ENCODE data around the gene DGKZ. TPM values are rescaled to one million over a fixed set of nuclear protein-coding genes. Genes with fewer than 3 reads are reported as not detected.

The DGKZ gene, protein sequence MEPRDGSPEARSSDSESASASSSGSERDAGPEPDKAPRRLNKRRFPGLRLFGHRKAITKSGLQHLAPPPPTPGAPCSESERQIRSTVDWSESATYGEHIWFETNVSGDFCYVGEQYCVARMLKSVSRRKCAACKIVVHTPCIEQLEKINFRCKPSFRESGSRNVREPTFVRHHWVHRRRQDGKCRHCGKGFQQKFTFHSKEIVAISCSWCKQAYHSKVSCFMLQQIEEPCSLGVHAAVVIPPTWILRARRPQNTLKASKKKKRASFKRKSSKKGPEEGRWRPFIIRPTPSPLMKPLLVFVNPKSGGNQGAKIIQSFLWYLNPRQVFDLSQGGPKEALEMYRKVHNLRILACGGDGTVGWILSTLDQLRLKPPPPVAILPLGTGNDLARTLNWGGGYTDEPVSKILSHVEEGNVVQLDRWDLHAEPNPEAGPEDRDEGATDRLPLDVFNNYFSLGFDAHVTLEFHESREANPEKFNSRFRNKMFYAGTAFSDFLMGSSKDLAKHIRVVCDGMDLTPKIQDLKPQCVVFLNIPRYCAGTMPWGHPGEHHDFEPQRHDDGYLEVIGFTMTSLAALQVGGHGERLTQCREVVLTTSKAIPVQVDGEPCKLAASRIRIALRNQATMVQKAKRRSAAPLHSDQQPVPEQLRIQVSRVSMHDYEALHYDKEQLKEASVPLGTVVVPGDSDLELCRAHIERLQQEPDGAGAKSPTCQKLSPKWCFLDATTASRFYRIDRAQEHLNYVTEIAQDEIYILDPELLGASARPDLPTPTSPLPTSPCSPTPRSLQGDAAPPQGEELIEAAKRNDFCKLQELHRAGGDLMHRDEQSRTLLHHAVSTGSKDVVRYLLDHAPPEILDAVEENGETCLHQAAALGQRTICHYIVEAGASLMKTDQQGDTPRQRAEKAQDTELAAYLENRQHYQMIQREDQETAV
- total RNA-seq: 27.1 and 50.5 TPM in 2 replicates

DNA sequence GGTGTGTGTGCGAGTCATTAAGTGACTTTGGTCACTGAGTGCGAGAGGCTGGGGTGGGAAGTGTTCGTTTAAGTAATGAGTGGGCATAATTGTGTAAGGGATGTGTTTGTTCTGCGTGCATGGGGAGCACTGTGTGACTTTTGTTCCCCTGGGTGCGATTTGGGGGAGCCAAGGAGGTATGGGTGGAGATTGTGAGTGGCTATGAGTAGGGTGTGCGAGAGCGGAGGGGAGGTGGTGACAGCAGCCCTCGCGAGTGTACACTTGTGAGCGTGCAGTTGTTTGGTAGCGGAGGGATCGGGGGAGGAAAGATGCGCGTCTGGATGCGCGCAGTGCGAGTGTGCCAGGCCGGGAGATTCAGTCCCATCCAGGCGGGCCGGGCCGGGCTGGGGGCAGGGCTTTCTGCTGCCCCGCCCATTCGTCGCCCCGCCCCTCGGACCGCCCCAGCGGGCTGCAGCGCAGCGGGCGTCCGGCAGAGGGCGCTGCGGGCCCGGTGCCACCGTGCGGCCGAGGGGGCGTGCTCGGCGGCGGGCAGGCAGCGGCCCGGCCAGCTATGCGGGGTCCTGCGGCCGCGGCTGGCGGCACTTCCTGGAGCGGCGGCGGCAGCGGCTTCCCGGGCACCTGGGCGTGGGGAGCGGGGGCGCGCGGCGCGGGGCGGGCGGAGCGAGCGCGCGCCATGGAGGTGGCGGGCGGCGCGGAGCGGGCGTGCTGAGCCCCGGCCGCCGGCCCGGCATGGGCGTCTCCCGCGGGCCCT lies at the start of gene DGKZ:
Gene DGKZ, plus strand, starts transcription at position 578 of the 751 bp plus-strand sequence. CDS start 197 bp downstream, outside the sequence.

GRCh38 chr11:46381048-46381818 lies 34.0 kb downstream of the DGKZ start, which contains the start of gene MDK:
TSS of gene MDK (plus strand) at chr11:46381669. CDS start at chr11:46382058, 389 bp downstream.

DNA sequence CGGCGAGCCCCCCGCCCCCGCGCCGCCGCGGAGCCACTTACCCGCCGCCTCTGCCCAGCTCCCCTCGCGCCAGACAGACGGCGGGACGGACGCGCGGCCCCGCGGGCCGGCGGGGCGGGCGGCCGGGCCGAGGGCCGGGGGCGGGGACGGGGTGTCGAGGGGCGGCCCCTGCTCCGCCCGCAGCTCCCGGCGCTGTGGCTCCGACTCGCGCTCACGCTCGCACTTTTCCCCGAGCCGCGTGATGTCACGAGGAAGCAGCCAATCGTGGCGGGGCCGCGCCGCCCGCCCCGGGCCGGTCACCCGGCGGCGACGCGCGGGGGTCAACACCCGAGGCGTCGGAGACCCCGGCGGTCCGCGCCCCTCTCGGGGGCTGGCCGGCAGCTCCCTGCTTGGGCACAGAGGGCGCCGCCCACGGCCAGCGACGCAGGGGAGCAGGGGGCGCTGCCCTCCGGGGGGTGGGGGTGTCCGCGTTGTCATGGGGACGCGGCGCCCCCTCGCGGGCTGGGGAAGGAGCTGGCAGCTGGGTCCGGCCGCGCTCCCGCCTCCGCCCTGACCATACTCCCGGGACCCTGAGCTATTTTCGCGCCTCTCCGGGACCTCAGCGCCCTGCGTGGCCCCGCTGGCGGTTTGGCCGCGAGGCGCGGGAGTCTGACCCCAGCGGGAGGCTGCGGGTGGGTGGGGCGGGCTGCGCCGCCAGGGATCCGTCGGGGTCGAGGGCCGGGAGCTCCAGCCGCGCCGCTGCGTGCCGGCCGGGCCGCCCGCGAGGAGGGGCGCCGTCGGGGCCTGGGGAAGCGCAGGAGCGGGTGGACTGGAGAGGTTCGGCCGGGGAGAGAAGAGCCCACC lies 44.5 kb downstream of the DGKZ start, which contains the start of gene CHRM4:
Gene CHRM4, minus strand, starts transcription at position 199 of the 843 bp plus-strand sequence. CDS start 5,219 bp downstream, outside the sequence.

Other genes with a start within 250 kb of the DGKZ start
- gene PHF21A, start 226.0 kb upstream of the DGKZ start, total RNA-seq: 12.3 and 21.5 TPM in 2 replicates
- gene CREB3L1, start 69.8 kb upstream of the DGKZ start, total RNA-seq: 31.3 and 41.9 TPM in 2 replicates
- gene MDK, start 34.2 kb downstream of the DGKZ start, total RNA-seq: 14.7 and 45.5 TPM in 2 replicates
- 0.18 TPM in 1 of 2 replicates, not detected in the other for gene CHRM4, start 44.3 kb downstream of the DGKZ start, total RNA-seq
- 17.3 and 19.1 TPM in 2 replicates for gene AMBRA1, start 246.6 kb downstream of the DGKZ start, total RNA-seq

Measured in cardiac atrium fibroblast (primary cell).